ENCODE data around the gene PLSCR3.

The PLSCR3 gene

GRCh38 chr17:7346761-7347614 is 47.3 kb downstream of the PLSCR3 start:
- no peak for DNase-seq

GRCh38 chr17:7343250-7343649 is 51.1 kb downstream of the PLSCR3 start:
- no peak for DNase-seq

DNA sequence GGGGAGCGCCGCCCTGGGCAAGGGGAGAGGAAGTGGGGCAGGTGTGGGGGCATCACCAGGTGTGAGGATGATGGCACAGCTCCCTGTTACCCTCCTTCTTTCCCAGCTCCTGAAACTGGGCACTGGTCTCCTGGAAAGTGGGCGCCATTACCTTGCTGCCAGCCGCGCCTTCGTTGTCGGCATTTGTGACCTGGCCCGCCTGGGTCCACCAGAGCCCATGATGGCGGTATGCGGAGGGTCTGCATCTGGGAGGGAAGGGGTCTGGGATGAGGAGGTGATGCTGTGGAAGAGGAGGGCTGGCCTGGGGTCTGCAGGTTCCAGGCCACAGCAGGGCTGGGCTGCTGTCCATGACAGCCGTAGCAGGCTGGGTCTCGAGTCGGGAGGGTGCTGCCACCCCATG is 52.5 kb downstream of the PLSCR3 start:
- DNase-seq: no peak

- DNase-seq: no peak
Observed at GRCh38 chr17:7340179-7340578, 54.1 kb downstream of the PLSCR3 start.

Data from CD4-positive, alpha-beta T cell treated with Interleukin-17A for 1 hour (primary cell).